NOMO-1 (cell line): ENCODE data around the gene FAM186B.
"Not testable (repeated sequence)": the region's sequence is repeated elsewhere in the genome, so short reads cannot be mapped to it uniquely, and the experiment has no call there.

Experiments
- DNase-seq, 2 experiments: peaks; one replicate each; lab custom pipeline; 2025; ENCODE audit not compliant: unreplicated experiment in 2 of 2; lab: John Stamatoyannopoulos, UW

The FAM186B gene, protein sequence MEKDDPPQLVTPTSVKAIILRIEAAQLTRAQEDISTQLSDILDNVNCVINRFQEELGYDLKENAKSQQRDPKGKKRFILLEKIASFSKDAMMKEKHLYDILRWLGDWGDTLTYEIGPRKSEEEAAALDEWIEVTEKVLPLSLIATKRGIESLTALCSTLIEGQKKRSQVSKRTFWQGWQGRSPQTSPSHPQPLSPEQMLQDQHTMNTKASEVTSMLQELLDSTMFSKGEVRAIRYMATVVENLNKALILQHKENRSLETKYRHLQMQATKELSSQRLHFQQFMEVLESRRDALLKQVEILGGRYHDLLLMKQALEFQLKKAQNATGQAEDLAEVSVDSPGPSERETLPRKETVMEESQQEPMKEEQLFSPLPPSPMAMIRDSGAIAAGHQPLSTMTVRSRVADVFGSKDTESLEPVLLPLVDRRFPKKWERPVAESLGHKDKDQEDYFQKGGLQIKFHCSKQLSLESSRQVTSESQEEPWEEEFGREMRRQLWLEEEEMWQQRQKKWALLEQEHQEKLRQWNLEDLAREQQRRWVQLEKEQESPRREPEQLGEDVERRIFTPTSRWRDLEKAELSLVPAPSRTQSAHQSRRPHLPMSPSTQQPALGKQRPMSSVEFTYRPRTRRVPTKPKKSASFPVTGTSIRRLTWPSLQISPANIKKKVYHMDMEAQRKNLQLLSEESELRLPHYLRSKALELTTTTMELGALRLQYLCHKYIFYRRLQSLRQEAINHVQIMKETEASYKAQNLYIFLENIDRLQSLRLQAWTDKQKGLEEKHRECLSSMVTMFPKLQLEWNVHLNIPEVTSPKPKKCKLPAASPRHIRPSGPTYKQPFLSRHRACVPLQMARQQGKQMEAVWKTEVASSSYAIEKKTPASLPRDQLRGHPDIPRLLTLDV

DNA sequence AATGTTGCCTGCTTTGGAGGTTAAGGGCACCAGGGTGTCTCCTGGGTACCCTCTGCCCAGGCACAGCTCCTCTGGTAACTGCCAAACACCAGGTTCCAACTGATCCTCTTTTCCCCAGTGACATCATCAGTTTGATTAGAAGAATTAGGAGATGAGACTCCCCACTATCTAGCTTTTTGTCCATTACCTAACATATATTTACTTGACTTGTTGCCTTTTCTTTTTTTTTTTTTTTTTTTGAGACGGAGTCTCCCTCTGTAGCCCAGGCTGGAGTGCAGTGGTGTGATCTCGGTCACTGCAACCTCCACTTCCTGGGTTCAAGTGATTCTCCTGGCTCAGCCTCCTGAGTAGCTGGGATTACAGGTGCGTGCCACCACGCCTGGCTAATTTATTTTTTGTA lies at the start of gene FAM186B:
TSS of gene FAM186B (minus strand) at position 101 of the 400 bp plus-strand sequence. CDS start 162 bp downstream, outside the sequence.
- DNase-seq: not testable (repeated sequence)

DNA sequence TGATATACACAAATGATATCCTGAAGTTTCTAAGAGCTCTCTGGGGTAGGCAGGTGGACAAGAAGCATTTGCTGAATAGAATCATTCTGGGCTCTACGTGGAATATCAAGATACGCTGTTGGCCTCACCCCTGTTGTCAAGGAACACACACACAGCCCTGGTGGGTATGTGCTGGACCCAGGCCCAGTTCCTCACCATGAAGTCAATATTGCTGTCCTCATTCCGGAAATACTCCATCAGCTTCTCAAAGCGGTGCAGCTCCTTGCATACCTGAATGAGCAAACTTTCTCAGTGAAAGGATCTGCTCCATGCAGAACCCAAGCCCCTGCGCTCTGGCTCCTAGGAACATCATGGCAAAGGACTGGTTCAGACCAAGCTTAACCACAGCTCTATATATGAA lies 49.3 kb upstream of the FAM186B start:
- DNase-seq: no peak

DNA sequence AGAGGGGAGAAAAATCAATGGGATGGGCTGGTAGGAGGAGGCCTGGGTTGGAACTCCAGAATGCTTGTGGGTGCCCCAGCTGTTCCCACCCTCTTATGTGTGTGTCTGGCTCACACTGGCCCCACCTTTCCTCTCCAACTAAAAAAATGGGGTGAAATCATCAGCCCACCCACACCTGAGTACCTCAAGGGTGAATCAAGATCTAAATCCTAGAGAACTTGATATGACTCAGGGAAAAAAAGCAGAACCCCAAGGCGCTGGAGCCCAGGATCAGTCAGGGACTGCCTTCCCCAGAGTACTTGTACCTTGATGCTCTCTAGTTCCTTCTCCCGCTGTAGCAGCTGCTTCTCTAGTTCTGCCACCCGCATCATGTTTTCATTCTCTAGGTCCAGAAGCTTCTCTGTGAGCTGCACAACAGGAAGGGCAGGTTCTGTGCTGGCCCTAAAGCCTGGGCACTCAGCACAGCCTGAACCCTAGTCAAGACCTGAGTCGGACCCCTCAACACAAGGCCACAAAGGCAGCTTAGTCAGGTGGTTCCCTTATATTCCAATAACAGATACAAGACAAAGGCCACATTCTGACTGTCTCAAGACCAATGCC lies 47.6 kb upstream of the FAM186B start:
- no peak for DNase-seq

DNA sequence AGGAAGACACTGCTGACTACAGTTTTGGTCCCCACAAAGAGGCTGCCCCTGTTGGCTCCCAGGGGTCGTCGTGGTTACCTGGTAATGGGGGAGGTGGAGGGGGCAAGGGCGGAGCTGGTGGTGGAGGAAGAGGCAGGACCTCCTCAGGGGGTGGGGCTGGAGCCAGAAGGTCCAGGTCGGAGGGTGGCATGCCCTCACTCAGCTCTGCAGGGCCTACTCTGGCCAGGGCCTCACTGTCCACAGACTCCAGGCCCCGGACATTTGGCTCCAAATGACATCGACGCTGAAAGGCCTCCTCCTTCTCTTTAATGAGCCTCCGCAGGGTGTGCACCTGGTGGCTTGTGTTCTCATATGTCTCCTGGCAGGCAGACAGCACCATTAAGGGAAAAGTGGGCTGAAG lies 46.4 kb upstream of the FAM186B start:
- DNase-seq: no peak

DNA sequence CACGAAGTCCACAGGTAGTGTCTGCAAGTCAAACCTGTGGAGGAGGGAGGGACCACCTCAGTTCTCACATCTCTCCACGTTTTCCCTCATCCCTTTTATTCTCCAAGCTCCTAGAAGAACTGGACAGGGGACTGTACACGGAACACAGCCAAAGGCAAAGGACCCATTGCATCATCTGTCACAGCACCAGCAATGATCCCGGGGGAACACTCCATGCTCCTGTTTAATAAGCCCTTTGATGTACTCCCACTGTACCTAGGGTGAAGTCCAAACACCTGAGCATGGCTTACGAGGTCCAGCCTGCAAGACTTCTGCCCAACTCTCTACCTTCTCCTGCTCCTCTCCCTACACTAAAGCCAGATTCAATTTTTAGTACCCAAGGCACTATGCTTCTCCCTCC lies 44.5 kb upstream of the FAM186B start:
- DNase-seq: no peak

DNA sequence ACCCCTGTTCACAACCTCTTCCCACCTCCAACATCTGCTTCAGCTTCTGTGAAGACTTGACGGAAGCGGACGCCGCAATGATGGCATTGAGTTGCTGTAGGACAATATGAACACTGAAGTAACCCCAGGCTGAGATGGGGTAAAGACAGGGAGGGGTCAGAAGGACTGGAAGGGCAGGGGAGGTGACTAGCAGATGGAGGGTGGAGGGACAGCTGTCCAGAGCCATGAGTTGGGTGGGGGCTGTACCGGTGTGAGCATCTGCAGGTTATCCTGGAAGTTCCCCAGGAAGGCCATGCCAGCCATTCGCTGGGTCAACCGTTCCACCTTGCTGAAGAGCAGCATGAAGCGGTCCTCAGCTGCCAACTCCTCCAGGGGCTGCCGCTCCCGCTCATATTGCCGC lies 44.0 kb upstream of the FAM186B start:
- DNase-seq: no peak

DNA sequence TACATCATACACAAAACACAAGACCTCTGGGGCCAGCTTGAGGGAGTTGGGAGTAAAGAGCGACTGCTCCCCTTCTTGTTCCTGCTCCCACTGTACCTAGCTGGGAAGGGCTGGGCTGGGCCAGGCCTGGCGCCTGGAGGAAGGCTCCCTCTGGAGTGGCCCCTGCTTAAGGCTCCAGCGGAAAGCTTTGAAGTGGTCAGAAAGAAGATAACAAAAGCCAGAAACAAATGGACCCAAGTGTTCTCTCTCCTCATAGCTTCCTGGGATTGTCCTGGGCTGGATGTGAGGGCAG lies 43.2 kb upstream of the FAM186B start:
- no peak for DNase-seq

DNA sequence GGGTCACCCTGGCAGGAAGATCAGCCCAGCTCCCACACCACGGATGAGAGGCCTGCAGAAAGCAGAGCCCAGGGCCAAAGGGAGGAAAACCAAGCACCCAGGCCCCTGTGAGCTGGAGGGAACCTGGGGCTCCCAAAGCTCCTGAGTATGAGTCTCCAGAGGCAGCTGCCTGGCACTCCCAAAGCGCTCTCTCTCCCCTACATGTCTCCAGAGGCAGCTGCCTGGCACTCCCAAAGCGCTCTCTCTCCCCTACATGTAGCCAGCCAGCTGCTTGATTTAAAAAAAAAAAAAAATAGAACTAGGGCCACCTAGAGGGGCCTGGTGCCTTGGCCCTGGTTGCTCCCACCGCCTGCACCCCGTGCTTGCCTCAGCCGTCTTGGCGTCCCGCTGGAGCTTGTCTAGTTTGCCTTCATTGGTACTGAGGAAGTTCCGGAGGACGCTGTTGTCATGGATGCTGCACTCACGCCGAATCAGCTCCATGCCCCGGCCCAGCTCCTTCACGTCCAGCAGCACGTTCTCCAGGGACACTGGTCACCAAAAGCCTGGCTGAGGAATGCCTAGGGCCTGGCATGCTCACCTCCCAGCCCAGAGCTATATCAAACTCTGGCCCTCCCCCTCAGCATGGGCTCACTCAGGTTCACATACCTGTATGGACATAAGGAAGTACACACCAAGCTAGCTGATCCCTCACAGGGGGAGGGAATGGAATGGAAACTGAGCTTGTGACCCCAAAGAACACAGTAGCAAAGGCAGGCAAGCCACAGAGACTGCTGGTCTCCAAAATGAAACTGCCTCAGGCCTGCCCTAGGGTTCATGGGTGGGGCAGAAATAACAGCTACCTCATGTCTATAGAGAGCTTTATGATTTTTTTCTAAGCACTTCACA lies 42.6 kb upstream of the FAM186B start:
- DNase-seq: no peak

DNA sequence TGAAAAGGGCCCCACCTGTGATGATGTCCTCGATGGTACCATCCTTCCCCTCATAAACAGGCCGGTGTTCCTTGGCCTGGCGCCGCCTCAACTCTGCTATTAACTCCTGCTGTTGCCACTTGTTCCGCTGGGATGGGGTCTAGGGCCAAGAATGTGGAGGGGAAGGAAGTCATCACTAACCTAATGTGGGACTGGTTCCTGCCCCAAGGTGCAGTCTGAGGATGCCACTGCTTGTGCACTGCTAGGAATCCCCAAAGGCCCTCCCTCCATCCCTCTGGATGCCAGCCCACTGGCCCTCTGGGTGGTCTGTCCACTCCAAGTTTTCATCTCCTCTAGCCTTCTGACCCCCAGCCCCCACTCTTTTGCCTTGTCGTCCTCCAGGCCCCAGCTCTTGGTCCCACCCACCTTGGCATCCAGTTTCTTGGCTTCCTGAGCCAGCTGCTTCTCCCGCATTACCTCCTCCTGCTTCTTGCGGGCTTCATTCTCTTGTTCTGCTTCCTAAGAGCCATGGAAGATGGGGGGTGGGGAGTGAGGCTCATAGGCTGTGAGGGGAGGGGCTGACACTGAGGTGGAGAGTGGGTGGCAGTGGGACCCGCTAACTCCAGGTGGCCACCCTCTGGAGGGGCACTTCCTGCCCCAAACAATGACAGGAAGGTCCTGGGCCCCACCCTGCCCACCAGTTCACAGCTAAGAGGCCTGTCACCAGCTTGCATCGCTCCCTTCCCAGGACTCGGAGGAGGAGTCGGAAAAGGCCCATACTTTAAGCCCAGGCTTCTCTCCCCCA lies 41.6 kb upstream of the FAM186B start:
- DNase-seq: no peak

DNA sequence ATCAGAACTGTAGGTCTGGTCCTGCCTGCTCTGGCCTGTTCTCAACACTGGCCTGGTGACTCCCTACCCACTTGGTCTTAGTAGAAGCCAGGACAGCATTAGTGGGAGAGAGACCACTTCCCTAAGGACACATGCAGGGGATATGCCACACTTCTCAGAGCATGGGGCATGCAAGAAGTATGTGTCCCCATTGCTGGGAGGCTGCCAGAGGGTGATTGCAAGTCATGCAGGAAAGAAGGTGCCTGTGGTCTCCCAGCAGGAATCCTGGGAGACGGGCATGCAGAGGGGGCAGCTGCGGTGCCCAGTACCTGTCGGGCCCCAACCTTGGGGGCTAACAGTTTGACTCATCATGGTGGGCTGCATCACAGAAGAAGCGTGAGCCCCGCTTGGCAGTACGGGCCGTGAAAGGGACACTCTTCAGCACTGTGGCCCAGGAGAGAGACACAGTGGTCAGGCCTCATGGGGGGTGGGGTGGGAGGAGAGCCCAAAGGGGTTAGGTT lies 40.9 kb upstream of the FAM186B start:
- no peak for DNase-seq

DNA sequence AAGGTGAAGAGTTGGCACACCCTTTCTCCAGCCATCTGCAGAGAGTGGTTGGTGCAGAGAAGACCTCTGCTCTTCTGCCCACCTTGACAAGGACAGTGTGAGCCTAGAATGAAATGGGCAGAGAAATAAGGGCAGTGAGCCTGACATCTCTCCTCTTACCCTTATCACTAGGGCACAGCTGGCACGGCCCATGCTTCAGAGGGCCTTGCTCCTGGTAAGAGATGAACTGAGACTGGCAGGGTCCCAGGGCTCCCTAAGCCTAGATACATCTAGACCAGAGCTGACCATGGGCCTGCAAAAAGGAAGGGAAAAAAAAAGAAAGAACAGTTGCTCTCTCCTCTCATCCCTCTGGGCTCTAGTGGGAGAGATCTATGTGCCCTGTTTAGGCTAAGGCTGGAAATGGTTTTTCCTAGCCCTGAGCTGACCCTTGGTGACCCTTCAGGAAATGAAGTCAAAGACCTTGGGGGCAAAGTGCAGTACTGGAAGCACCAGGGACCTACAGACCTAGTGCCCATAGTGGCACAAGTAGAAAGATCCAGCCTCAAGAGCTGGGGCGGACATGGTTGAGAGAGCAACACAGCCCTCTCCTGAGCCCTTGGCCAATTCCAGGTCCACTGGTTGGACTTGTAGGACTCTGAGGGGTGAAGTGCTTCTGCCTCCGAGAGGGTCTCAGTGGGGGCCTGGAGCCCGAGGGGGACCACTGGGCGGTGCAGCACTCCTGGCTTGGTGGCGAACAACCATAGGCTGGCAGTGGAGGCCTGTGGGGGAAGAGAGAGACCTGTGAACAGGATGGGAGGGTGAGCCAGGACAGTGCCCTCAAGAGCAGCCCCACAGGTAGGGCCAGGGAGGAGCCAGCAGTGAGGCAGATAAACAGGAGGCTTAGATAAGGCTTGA lies 40.0 kb upstream of the FAM186B start:
- DNase-seq: no peak

DNA sequence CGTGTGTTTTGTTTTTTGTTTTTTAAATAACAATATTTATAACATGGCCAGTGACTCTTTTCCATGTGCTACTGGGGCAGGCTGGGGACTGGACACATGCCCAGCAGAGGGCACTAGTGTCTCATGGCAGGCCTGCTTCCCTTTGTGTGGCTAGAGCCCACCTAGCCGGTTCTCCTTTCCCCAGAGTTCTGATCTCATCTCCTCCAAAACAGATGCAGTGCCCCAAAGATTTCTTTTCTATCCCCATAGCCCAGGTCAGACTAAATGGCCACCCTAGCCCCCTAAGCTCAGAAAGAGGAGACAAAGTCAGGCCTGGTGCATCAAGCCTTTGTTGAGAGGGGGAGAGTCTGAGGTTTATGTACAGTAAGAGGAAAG lies 39.2 kb upstream of the FAM186B start:
- DNase-seq: peak; percentile 54 to 76

DNA sequence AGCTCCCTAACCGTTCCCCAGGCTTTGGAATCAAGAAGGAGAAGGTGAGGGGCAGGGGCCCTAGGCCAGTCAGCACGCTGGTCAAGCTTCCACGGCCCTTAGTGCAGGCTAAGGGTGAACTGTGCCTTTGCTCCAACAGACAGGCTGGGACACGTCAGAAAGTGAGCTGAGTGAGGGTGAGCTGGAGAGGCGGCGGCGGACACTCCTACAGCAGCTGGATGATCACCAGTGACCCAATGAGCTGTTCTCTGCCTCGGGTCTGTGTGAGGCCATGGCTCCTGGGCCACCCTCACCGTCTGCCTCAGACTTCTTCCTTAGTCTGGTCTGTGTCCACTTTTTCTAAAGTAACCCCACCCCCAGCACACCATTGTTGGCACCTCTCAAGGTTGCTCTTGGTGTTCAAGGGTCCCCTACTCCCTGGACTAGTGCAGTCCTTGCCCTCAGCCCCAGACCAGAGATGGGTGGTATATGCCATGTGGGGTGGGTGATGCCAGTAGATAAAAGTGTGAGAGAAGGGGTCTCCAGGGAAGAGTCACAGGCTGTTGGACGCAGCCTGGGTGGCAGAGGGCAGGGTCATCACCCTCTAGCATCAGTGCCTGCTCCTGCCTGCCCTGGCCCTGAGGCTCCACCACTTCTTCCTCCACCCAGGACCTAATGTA lies 38.7 kb upstream of the FAM186B start:
- DNase-seq: no peak

DNA sequence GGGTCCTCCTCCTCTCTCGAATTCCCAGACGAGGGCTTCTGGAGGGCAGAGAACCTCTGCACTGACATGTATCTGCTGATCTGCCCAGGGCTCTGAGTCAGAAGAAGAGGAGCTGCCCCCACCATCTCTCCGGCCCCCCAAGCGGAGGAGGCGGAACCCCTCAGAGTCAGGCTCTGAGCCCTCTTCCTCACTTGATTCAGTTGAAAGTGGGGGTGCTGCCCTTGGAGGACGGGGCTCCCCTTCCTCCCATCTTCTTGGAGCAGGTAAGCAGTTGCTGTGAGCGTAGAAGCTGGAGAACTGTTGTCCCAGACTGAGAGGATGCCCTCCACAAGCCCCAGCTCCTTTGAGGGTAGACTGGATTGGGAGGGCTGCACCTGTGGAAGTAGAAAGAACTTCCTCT lies 37.7 kb upstream of the FAM186B start:
- DNase-seq: no peak

DNA sequence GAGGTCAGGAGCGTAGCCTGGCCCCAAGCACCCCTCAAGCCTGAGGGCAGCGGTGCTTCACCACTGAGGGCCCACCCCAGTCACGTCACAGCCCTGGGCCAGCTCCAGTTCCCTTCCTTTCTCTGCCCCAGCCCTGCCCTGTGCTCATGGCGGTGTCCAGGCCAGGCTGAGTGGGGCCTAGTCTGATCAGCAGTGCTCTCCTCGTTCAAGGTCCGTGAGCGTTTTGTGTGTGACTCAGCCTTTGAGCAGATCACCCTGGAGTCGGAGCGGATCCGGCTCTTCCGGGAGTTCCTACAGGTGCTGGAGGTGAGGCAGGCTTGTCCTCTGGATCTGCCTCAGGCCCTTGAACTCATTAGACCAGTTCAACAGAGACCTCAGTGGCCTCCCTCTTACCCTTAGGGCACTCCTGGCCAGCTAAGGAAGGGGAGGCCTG lies 36.9 kb upstream of the FAM186B start:
- no peak for DNase-seq

DNA sequence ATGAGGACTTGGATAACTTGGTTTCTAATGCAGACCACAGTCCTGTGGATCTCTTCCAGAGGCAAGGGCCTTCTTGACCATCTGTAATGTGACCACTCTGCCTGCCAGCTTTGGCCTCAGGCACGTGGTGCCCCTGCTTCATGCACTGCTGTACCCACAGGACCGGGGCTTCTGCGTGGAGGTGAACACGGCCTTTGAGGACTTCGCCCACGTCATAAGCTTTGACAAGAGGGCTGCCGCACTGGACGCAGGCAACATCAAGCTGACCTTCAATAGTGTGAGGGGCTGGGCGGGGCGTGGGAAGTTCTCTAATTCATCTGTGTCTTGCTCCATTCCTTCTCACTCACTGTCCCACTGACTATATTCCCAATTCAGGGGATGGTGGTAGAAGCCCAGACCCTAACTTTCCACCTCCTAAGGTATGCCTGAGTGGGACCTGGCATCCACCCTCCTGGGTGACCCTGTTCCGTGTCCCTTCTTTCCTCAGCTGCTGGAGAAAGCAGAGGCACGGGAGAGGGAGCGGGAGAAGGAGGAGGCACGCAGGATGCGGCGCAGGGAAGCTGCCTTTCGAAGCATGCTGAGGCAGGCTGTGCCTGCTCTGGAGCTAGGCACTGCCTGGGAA lies 36.4 kb upstream of the FAM186B start:
- no peak for DNase-seq

DNA sequence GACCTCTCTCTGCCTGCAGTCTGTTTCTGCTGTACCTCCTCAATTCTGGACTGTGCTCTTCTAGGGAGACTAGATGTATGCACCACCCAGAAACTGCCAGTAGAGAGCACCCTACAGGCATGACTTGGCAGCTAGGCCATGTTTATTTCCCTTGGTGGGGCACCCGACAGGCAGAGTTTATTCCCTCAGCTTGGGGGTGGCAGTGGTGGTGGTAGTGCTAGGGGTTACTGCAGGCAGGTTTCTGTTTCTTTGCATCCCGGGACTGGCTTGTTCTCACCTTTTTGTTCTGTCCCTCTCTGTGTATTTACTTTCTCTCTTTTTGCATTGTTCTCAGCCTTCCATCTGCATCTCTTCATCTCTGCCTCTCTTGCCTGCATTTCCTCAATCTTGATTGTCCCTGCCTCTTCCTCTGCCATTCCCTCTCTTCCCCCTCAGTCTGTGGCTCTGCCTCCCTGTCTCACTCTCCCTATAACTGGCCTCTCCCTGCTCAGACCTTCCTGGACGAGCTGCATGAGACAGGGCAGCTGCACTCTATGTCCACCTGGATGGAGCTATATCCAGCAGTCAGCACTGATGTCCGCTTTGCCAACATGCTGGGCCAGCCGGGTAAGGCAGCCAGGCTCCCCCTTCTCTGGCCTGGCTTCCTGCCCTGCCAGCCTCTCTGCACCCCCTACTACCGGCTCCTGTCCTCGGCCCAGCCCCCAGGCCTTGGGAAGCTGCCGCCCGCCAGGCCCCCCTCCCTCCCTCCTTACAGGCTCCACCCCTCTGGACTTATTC lies 31.7 kb upstream of the FAM186B start:
- peak; percentile 24 to 57 for DNase-seq
